GM18867 (cell line): ENCODE measurements around the gene SYTL1.
"Not testable (repeated sequence)": the region's sequence is repeated elsewhere in the genome, so short reads cannot be mapped to it uniquely, and the experiment has no call there.

Experiments used
- ATAC-seq: cut with Tn5 transposase; IDR thresholded peaks from one replicate; pipeline ENCODE4 v1.9.1; 2021; ENCODE audit warnings: mild to moderate bottlenecking, moderate library complexity; ENCODE audit not compliant: unreplicated experiment

SYTL1 gene

DNA sequence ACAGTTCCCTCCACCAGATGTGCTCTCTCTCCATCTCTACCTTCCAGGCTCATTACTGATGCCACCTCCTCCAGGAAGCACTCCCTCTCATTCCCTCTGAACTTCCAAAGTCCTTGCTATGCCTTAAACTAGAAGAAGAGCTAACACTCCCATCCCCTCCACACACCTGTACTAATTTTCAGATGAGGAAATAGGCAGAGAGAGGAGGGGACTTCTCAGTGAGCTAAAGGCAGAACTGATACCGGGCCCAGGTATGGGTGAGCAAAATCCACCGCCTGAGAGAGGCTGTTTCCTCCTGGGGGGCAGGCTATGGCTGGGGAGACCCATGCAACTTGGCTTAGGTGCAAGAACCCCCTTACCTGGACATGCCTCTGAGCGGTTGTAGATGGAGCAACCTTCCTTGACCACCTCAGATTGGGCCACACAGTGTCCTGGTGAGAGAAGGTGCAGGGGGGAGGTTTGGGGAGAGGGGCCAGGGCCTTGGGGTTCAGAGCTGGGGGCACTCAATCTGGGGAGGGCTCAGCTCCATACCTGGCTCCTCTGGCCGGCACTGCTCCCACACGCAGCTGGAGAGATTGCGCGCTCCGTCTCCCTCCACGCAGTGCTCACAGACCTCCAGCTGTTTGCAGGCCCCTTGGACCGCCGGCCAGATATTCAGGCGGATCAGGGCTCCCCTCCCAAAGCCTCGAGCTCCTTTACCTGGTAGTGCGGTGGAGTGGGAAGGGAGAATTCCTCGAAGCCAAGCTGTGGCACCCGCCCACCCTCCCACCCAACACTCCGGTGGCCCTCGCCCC is 40.3 kb downstream of the SYTL1 start:
- no peak for ATAC-seq

DNA sequence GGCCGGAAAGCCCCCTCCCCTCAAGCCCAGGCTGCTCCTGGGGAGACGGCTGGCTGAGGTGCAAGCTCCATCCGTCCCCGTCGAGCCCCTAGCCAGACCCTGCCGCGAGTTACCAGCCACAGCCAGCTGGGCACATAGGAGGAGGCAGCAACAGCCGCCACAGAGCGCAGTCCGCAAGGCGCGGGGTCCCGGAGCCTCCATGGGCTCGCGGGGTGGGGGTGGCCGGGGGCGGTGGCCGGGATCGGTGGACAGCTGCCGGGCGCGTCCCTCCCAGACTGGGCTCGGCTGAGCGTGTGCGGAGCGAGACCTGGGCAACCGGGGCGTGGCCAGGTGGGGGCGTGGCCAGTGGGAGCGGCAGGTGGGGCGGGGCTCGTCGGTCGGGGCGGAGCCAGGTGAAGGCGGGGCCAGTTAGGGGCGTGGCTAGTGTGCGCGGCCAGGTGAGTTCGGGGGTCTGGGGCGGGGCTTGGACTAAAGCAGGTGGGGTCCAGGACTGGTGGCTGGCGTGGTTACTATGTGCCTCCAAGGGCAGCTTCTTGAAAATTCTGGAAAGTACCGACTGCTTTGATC is 41.3 kb downstream of the SYTL1 start, which contains the start of gene CD164L2:
Gene CD164L2, minus strand, starts transcription at position 295 of the 567 bp plus-strand sequence. Its CDS starts 94 bp downstream, at position 201.
- ATAC-seq = no peak

DNA sequence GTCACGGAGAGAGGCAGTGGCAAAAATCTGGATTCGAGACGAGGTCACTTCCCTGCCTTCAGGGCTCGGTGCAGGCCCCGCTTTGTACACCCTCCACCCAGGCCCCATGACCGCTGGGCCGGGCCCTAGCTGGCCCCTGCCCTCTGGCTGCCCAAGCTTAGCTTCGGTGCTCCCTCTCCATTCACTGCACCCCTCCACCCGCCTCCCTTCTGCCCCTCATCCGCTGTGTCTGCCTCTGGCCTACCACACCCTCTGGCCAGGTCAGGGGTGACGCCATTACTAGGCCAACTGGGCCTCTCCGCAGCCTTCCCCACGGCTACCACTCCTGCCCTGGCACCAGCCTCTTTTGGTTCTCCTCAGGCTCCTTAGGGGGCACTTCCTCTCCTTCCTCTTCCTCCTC is 41.8 kb downstream of the SYTL1 start:
- ATAC-seq = no peak

DNA sequence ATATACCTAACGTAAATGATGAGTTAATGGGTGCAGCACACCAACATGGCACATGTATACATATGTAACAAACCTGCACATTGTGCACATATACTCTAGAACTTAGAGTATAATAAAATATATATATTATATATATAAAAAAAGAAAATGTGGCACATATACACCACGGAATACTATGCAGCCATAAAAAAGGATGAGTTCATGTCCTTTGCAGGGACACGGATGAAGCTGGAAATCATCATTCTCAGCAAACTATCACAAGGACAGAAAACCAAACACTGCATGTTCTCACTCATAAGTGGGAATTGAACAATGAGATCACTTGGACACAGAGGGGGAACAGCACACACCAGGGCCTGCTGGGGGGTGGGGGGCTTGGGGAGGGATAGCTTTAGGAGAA is 43.0 kb downstream of the SYTL1 start:
- ATAC-seq = not testable (repeated sequence)

DNA sequence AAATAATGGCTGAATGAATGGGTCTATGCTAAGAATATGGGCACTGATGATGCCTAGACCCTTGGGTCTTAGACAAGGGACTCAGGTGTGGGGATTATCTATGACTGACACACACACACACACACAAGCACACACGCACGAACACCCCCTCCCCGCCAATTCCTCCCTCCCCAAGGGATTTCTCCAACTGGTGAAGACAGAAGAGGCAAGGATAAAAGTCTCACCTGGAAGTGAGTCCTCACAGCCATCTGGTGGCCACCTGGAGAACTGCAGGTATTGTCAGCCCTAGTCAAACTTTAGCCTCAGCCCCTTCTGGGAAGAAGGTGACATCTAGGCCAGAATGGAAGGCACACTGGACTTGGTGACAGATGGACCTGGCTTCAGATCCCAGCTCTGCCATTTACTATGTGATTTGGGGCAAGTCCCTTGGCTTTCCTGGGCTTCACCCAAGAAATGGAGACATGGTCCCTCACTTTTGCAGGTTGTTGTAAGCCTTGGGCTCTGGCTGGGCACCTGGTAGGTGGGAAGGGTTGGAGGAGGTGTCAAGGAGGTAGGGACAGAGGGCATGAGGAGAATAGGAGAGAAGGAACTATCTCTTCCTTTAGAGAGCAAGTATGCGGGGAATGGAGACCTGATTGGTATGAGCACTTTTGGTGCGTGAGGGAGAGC is 46.6 kb downstream of the SYTL1 start:
- ATAC-seq = no peak

DNA sequence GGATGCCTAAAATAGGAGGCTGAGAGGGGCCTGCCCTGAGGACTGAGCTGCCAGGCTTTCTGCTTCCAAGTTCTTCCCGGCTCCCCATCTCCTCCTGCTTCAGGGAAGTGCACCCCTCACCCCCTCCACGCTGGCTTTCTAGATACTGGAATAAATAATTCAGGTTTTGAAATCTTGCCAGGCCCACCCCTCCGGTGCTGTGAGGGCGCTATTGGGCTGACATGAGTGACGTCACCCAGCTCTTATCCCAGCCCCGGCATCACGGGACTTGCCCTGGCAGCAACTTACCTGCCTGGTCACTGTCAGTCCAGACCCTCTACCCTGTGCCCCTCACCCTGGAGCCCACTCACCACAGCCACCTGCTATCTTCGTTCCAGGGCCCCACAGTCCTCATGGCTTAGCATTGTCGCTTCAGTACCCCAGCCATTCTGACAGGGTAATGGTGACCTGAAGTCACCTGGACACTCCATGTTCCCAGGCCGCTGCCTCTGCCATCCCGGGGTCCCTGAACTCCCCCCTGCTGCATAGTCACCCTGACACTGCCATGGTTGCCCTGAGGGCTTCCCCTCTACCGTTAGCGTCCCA is 49.8 kb downstream of the SYTL1 start:
- no peak for ATAC-seq

DNA sequence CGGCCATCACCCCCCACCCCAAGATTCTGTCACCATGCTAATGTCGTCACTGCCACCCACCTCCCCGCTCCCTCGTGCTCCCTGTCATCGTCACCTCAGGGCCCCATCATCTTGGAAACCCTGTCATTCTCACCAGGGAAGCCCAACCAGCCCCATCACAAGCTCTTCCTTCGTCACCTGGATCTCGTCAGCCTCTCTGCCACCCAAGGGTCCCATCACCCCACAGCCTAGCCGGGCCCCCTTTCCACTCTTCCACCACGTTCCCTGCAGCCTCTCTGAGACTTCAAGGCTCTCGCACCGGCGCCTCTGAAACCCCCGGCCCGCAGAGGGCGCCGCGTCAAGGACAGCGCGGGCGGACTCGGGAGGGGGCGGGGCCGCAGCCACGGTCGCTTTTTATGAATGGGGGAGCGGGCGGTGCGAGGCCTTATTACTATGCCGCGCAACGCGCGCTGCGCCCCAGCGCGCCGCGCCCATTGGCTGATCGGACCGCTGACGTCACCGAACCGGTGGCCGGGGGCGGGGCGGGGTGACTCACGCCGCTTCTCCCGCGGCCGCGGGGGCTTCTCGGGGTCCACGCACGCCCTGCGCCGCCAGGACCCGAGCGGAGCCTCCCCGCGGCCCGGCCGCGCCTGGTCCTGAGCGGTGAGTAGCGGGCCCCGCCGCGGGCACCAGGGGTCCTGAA is 50.4 kb downstream of the SYTL1 start, which contains the start of gene GPR3:
Gene GPR3, plus strand, starts transcription at position 527 of the 682 bp plus-strand sequence. CDS start 1,177 bp downstream, outside the sequence.
- peak; percentile 78 for ATAC-seq

DNA sequence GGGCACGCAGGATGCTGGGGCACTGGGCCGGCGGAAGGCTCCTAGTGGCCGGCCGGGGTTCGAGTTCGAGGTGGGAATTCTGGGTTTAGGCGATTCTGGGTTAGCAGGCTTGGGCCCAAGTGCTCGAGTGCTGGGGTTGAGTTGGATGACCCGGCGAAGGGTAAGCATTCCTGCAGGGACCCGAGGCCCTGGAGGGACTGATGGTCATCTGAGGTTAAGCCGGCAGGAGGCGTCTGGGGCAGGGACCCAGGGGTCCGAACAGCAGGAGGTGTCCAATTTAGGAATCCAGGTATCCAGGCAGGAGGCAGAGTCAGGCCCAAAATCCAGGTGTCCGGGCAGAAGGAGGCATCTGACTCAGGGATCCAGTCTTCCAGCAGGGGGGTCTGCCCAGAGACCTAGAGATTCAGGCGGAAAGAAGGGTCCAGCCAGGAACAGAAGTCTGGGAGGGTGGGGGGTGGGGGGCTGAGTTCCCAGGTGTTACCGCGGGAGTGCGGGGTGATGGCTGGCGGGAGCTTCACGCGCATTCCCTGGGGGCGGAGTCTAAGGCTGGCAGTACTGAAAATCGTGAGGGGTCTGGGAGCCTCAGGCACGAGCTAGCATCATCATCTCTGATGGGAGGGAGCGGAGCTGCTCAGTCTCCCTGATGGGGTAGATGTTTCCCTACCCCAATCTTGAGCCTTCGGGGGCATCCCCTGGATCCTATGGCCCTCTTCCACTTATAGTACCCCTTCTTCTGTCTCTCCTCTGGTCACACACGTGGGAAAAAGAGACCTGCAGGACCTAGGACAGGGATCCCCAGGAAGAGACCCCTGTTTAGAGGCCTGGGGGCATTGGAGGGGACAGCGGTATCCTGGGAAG is 51.2 kb downstream of the SYTL1 start:
- ATAC-seq = peak; percentile 3

DNA sequence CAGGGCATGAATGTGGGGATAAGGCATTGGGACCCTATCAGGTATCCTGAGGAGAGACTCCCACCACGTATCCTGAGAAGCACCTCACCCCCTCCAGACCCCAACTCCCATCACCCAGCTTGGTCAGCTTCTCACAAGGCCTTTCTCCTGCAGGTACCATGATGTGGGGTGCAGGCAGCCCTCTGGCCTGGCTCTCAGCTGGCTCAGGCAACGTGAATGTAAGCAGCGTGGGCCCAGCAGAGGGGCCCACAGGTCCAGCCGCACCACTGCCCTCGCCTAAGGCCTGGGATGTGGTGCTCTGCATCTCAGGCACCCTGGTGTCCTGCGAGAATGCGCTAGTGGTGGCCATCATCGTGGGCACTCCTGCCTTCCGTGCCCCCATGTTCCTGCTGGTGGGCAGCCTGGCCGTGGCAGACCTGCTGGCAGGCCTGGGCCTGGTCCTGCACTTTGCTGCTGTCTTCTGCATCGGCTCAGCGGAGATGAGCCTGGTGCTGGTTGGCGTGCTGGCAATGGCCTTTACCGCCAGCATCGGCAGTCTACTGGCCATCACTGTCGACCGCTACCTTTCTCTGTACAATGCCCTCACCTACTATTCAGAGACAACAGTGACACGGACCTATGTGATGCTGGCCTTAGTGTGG is 51.9 kb downstream of the SYTL1 start:
- no peak for ATAC-seq

DNA sequence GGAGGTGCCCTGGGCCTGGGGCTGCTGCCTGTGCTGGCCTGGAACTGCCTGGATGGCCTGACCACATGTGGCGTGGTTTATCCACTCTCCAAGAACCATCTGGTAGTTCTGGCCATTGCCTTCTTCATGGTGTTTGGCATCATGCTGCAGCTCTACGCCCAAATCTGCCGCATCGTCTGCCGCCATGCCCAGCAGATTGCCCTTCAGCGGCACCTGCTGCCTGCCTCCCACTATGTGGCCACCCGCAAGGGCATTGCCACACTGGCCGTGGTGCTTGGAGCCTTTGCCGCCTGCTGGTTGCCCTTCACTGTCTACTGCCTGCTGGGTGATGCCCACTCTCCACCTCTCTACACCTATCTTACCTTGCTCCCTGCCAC is 52.4 kb downstream of the SYTL1 start:
- no peak for ATAC-seq

DNA sequence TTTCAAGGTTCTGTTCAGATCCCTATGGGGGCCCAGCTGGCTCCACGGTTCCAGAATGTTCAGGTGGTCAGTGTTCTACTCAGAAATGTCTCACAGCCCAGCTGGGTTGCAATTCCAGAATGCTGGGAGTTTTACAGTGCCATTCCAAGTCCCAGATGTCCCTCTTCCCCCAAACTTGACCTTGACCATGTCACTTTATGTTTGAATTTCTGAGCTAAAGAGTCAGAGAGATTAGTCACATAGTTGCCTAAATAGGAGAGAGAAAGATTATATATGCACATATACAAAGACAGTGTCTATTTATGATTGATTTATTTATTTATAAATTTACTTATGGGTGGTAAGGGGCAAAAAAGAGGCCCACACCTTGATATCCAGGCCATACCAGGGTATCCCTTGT is 53.1 kb downstream of the SYTL1 start:
- ATAC-seq = no peak

DNA sequence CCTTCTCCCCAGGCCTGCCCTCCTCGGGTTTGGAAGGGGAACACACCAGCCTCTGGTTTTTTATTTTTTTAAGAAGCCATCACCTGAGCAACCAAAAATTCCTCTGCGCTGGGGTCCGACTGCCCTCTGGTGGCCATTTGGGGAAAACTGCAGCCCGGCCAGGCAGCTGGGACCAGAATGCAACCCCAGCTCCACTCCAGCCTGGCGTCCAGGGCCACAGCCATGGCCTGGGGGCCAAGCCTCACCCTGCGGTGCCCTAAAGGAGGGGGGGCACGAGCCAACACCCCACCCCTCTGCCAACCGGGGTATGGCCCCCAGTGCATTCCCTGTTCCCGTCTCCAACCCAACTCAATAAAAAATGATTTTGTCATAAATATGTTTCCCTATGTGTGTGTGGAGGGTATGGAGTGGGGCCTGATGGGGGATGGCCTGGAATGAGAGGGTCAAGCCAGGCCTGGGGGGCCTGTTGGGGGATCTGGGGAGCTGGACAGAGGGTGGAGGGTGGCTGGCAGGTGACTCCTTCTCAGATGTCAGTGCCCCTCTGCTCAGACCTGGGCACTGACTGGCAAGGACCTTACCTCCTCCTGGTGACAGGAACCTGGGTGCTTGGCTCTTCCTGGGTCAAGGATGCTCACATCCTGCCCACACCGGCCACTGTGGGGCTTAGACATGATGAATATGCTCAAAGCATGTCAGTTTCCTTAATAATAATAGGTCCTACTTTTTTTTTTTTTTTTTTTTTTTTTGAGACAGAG is 53.8 kb downstream of the SYTL1 start:
- no peak for ATAC-seq

DNA sequence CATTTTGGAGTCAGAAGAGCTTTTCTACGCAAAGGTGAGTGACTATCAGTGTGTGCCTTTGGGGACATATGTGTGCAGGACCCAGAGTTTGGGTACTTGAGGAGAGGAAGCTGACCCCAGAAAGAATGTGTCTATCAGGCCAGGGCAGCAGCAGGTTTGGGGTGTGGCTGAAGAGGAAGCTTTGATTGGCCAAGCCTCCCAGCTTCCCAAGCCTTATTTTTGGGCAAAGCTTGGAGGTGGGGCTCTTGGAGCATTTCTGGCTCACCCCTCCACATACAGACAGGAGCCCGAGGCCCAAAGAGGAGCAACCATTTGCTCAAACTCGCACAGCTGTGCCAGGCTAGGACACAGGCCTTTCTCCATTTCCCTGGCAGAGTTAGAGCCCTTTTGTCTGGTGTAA is 55.3 kb downstream of the SYTL1 start:
- ATAC-seq = no peak

DNA sequence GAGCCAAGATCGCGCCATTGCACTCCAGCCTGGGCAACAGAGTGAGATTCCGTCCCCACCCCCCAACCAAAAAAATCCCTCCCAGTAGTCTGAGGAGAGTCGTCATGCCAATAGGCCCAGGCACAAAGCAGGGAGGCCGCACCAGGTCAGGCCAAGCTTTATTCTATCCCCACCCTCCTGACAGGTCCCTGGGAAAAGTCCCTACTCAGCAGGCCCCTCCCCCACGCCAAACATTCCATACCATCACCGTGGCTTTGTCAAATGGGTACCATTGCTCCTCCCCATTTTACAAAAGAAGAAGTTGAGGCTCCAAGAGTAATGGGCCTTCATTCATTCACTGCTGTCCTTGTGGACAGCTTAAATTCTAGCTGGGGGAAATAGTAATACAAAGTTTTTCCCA is 55.9 kb downstream of the SYTL1 start:
- ATAC-seq = no peak

DNA sequence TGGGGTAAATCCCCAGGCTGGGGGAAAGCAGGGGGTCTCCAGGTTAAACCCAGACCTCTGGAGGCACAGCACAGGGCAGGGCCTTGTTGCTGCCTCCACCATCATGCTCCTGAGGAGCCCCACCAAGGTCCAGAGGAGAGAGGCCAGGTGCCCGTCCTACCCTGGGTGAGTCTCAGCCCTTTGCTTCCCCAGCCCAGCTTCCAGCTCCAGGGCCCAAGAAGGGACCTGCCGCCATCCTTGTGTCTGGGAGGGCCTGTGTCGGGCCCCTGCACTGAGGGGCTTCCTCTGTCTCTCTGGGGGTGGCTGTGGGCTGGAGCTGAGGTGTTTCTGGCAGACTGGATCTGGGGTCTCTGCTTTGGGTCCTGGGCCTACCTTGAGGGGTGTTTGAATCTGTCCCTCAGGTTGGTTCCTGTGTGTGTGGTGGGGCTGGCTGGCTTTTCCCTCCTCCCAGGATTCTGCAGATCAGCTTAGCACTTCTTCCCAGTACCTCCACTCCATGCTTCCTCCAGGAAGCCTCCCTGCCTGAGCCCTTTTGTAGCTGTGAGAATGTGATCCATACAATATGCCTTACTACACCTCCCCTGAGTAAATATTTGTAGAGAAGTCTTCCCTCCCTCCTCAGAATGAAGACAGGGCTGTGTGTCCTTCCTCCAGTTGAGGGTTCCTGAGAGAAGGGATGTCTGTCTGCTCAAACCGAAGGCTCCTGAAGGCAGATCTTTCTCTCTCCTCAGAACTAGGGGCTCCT is 56.8 kb downstream of the SYTL1 start:
- no peak for ATAC-seq

DNA sequence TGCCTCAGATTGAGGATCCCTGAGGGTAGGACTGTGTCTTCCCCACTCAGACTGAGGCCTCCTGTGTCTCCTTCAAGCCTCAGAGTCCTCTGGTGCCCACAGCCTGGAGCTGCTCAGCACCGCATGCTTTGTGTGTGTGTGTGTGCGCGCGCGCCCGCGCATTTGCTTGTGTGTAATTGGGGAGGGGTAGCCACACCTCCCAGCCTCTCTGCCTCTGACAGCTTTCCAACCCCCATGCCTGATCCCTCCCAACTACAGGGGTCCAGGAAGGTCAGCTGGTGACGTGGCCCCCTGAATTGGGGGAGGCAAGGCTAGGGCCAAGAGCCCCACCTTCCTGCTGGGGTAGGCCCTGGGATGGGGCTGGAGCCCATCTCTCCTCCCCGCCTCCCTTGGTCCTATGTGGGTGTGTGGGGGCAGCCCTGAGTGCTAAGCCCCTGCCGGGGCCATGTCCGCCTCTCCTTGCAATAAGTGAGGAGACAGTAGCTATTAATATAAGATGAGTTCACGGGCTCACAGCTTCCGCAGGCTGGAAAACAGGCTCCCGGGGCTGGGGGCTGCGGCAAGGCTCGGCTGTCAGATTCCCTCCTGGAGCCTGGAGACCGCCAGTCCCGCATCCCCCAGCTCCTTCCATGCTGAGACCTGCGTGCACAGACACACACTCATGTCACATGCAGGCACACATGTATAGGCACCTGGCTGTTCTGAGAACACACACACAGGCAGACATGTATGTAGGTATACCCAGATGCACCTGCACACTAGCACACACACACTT is 57.6 kb downstream of the SYTL1 start:
- ATAC-seq = no peak
